Spleen (tissue), 7 donors: ENCODE data around the gene GALNT7.

ENCODE experiments used
- CTCF ChIP-seq, 11 experiments: fragments of 200-600 bp in 7 of 11; fragments of 450-650 bp in 4 of 11; sonication (generic) in 4 of 11; IDR thresholded peaks in 8 of 11; conservative IDR thresholded peaks in 3 of 11; 1 replicate in 7 of 11; 2 replicates in 4 of 11; pipeline versions ENCODE4 v1.4.0 to v1.8.0; 2016 to 2021; ENCODE audit warnings: antibody characterized with exemption in 11 of 11, inconsistent platforms in 4 of 11, mild to moderate bottlenecking in 1 of 11
- POLR2A ChIP-seq, 3 donors: fragments of 450-650 bp; IDR thresholded peaks; one replicate each; pipeline ENCODE4 v1.5.1; 2017; ENCODE audit warnings: antibody characterized with exemption in 3 of 3, mild to moderate bottlenecking in 1 of 3
- POLR2AphosphoS5 ChIP-seq, 3 donors: sonication (generic); formaldehyde crosslinking; IDR thresholded peaks; one replicate each; pipeline ENCODE4 v1.5.1; 2017; ENCODE audit warnings: antibody characterized with exemption in 3 of 3
- donor health status: DM: no; HTN: no; CAD: no; lungs with moderate emphysema.
- donor health status: DM: no; HTN: no; CAD: no.
- donor health status: DM: no; HTN: no; CAD: no.

GRCh38 chr4:173269280-173269679, 100.7 kb downstream of the GALNT7 start:
- TF ChIP-seq CTCF (IDR thresholded peaks at IDR 0.05 in 8 of 11, conservative IDR thresholded peaks at IDR 0.05 in 3 of 11) (no peak), POLR2A (IDR thresholded peaks at IDR 0.05) (no peak), POLR2AphosphoS5 (IDR thresholded peaks at IDR 0.05) (no peak)
